Suprapubic skin (tissue), 4 donors: ENCODE data around the gene GPR82. TPM values are rescaled to one million over a fixed set of nuclear protein-coding genes. Genes with fewer than 3 reads are reported as not detected.

Experiments used
- DNase-seq, 2 donors: peaks; one replicate each; pipeline ENCODE4 v3.0.0-alpha.2; 2019; ENCODE audit warnings: low spot score in 2 of 2
- H3K27ac ChIP-seq: fragments of 200-600 bp; sonication (generic); one replicate; pipeline ENCODE4 v1.5.1; 2019
- H3K27me3 ChIP-seq: fragments of 200-600 bp; sonication (generic); one replicate; pipeline ENCODE4 v1.5.1; 2019
- H3K36me3 ChIP-seq: fragments of 200-600 bp; sonication (generic); one replicate; pipeline ENCODE4 v1.5.1; 2019
- H3K4me1 ChIP-seq: fragments of 200-600 bp; sonication (generic); one replicate; pipeline ENCODE4 v1.5.1; 2019
- H3K4me3 ChIP-seq: fragments of 200-600 bp; sonication (generic); one replicate; pipeline ENCODE4 v1.5.1; 2019; ENCODE audit warnings: mild to moderate bottlenecking
- H3K9me3 ChIP-seq: fragments of 200-600 bp; sonication (generic); one replicate; pipeline ENCODE4 v1.5.1; 2019
- CTCF ChIP-seq, 2 donors: fragments of 200-600 bp in 1 of 2; fragments of 450-650 bp in 1 of 2; sonication (generic) in 1 of 2; IDR thresholded peaks; one replicate each; pipeline ENCODE4 v1.5.1; 2016 to 2019; ENCODE audit warnings: antibody characterized with exemption in 2 of 2, mild to moderate bottlenecking in 1 of 2, moderate library complexity in 1 of 2
- EP300 ChIP-seq: sonication (generic); formaldehyde crosslinking; IDR thresholded peaks from one replicate; pipeline ENCODE4 v1.6.1; 2017; ENCODE audit warnings: antibody characterized with exemption
- POLR2A ChIP-seq, 2 donors: fragments of 450-650 bp; IDR thresholded peaks; one replicate each; pipeline ENCODE4 v1.6.1; 2017; ENCODE audit warnings: antibody characterized with exemption in 2 of 2, mild to moderate bottlenecking in 2 of 2, moderate library complexity in 2 of 2
- POLR2AphosphoS5 ChIP-seq, 3 donors: sonication (generic); formaldehyde crosslinking; IDR thresholded peaks; one replicate each; pipeline ENCODE4 v1.6.1; 2017; ENCODE audit warnings: antibody characterized with exemption in 3 of 3
- WGBS: methylation state at CpG from one replicate; pipeline ENCODE4 v1.1.5; 2018; 5-methylcytosine and 5-hydroxymethylcytosine counted together
- total RNA-seq, 4 donors: library from RNA; depleted of rRNA; stranded (reverse); fragments of >200 nt; gene quantifications; one replicate each; pipeline ENCODE4 v1.1.0, GENCODE V29; 2016

The GPR82 gene
- total RNA-seq, 4 donors from 2014 or later, result 0.18 TPM; not detected in 3

- Histone ChIP-seq H3K4me3 (no peak overlapping the region), H3K36me3 (no peaks in the 10 kb centered on the region), H3K9me3 (no peaks in the 10 kb centered on the region), H3K27ac (no peak overlapping the region), H3K4me1 (no peaks in the 10 kb centered on the region), H3K27me3 (no peaks in the 10 kb centered on the region)
- no peak for DNase-seq
- no peak for TF ChIP-seq POLR2AphosphoS5 (IDR thresholded peaks at IDR 0.05)
- no peak for TF ChIP-seq CTCF (IDR thresholded peaks at IDR 0.05)
- WGBS, result 79% methylated on average over 3 of the region's 3 CpGs
Measured at GRCh38 chrX:41693024-41693423, 31.0 kb upstream of the GPR82 start.

GRCh38 chrX:41695426-41695825 is 28.6 kb upstream of the GPR82 start:
- H3K27me3 ChIP-seq, result no peaks in the 10 kb centered on the region
- H3K36me3 ChIP-seq, result no peaks in the 10 kb centered on the region
- no peak for DNase-seq
- WGBS, result 76% methylated on average over 7 of the region's 7 CpGs
- no peak overlapping the region for H3K27ac ChIP-seq
- H3K4me3 ChIP-seq, result no peak overlapping the region
- TF ChIP-seq EP300, result no peak
- no peak for TF ChIP-seq CTCF (IDR thresholded peaks at IDR 0.05)
- TF ChIP-seq POLR2AphosphoS5 (IDR thresholded peaks at IDR 0.05), result no peak
- TF ChIP-seq POLR2A (IDR thresholded peaks at IDR 0.05), result no peak
- no peaks in the 10 kb centered on the region for H3K4me1 ChIP-seq
- no peaks in the 10 kb centered on the region for H3K9me3 ChIP-seq

- Histone ChIP-seq H3K27ac (no peak overlapping the region), H3K36me3 (no peaks in the 10 kb centered on the region), H3K4me3 (no peak overlapping the region), H3K4me1 (no peaks in the 10 kb centered on the region), H3K9me3 (no peaks in the 10 kb centered on the region), H3K27me3 (no peaks in the 10 kb centered on the region)
- DNase-seq, result no peak
- TF ChIP-seq CTCF (IDR thresholded peaks at IDR 0.05), result no peak
- TF ChIP-seq POLR2AphosphoS5 (IDR thresholded peaks at IDR 0.05), result no peak
- no peak for TF ChIP-seq EP300
- no peak for TF ChIP-seq POLR2A (IDR thresholded peaks at IDR 0.05)
Measured at GRCh38 chrX:41703574-41704029, 20.4 kb upstream of the GPR82 start.

- Histone ChIP-seq H3K36me3 (no peaks in the 10 kb centered on the region), H3K4me1 (no peaks in the 10 kb centered on the region), H3K4me3 (no peak overlapping the region), H3K27me3 (no peaks in the 10 kb centered on the region), H3K27ac (no peak overlapping the region), H3K9me3 (no peaks in the 10 kb centered on the region)
- WGBS, result 74% methylated on average over 1 of the region's 1 CpG
- DNase-seq, result no peak
- no peak for TF ChIP-seq EP300
- TF ChIP-seq CTCF (IDR thresholded peaks at IDR 0.05), result no peak
- TF ChIP-seq POLR2A (IDR thresholded peaks at IDR 0.05), result no peak
- no peak for TF ChIP-seq POLR2AphosphoS5 (IDR thresholded peaks at IDR 0.05)
Measured at GRCh38 chrX:41705042-41705441, 18.9 kb upstream of the GPR82 start.

- H3K27ac ChIP-seq, result no peak overlapping the region
- no peaks in the 10 kb centered on the region for H3K27me3 ChIP-seq
- no peak for TF ChIP-seq CTCF (IDR thresholded peaks at IDR 0.05)
- no peak for TF ChIP-seq POLR2A (IDR thresholded peaks at IDR 0.05)
- TF ChIP-seq EP300, result no peak
- WGBS, result 74% methylated on average over 3 of the region's 3 CpGs
- no peak for DNase-seq
- H3K4me3 ChIP-seq, result no peak overlapping the region
- H3K36me3 ChIP-seq, result no peaks in the 10 kb centered on the region
- no peaks in the 10 kb centered on the region for H3K4me1 ChIP-seq
- no peaks in the 10 kb centered on the region for H3K9me3 ChIP-seq
Measured at GRCh38 chrX:41705680-41706374, 18.2 kb upstream of the GPR82 start.
